IMR-90 (cell line): ENCODE results near the gene PHLDA2. TPM values are rescaled to one million over a fixed set of nuclear protein-coding genes. Genes with fewer than 3 reads are reported as not detected.

Experiments used
- ATAC-seq: fragments of 200-7000 bp; cut with Tn5 transposase; 2 replicates; pipeline ENCODE4 v1.9.1; 2020; ENCODE audit warnings: low read depth, mild to moderate bottlenecking, moderate library complexity
- BruUV-seq: library from RNA; stranded (reverse); fragments of 400-500 nt; replicated peaks from 2 replicates; lab custom pipeline; 2021; lab: Mats Ljungman, UMichigan
- CTCF ChIA-PET: fragments of 300-600 bp; formaldehyde crosslinking; extraction: SDS; loops from one replicate; lab custom pipeline; 2021; ENCODE audit warnings: antibody characterized with exemption; lab: Yijun Ruan, JAX
- POLR2A ChIA-PET: fragments of 300-600 bp; sonication (Branson Sonifier 250); formaldehyde crosslinking; loops from one replicate; lab custom pipeline; 2022; ENCODE audit warnings: antibody characterized with exemption; ENCODE audit not compliant: unreplicated experiment; lab: Charles Lee
- DNase-seq: peaks from one replicate; pipeline ENCODE4 v3.0.0; 2013
- H2AFZ ChIP-seq: replicated peaks from 2 replicates; pipeline ENCODE3; 2013; ENCODE audit warnings: low read length, mild to moderate bottlenecking; ENCODE audit not compliant: poor library complexity
- H2AK5ac ChIP-seq: 2 replicates; pipeline ENCODE4 v1.6.1; 2013; ENCODE audit warnings: low read depth, low read length, inconsistent platforms
- H2AK9ac ChIP-seq: replicated peaks from 2 replicates; pipeline ENCODE3; 2013; ENCODE audit warnings: mild to moderate bottlenecking, low read depth, low read length, moderate library complexity; ENCODE audit not compliant: poor library complexity
- H2BK120ac ChIP-seq: 2 replicates; pipeline ENCODE4 v1.6.1; 2013; ENCODE audit warnings: low read depth, low read length, inconsistent platforms
- H2BK15ac ChIP-seq: 3 replicates; pipeline ENCODE4 v1.6.1; 2013; ENCODE audit warnings: low read depth, low read length, inconsistent platforms
- H2BK20ac ChIP-seq: 2 replicates; pipeline ENCODE4 v1.6.1; 2013; ENCODE audit warnings: low read depth, mild to moderate bottlenecking, inconsistent platforms, low read length, moderate library complexity
- H2BK5ac ChIP-seq: 2 replicates; pipeline ENCODE4 v1.6.1; 2013; ENCODE audit warnings: mild to moderate bottlenecking, low read depth, low read length, inconsistent platforms; ENCODE audit not compliant: poor library complexity, severe bottlenecking
- H3K14ac ChIP-seq: replicated peaks from 2 replicates; pipeline ENCODE4 v1.6.1; 2013; ENCODE audit warnings: low read depth, low read length, inconsistent platforms
- H3K18ac ChIP-seq: 2 replicates; pipeline ENCODE4 v1.6.1; 2013; ENCODE audit warnings: low read depth, low read length, control low read depth
- H3K23ac ChIP-seq: 2 replicates; pipeline ENCODE4 v1.6.1; 2013; ENCODE audit warnings: low read depth, low read length, inconsistent platforms
- H3K27ac ChIP-seq: 2 replicates; pipeline ENCODE4 v1.5.1; 2013; ENCODE audit warnings: mild to moderate bottlenecking, control low read depth, low read length; ENCODE audit not compliant: insufficient read depth
- H3K27me3 ChIP-seq: 2 replicates; pipeline ENCODE4 v1.6.1; 2013; ENCODE audit warnings: low read length; ENCODE audit not compliant: control insufficient read depth, insufficient read depth
- H3K36me3 ChIP-seq: 2 replicates; pipeline ENCODE4 v1.6.1; 2013; ENCODE audit warnings: low read length, mixed read lengths; ENCODE audit not compliant: control insufficient read depth, insufficient read depth
- H3K4ac ChIP-seq: 2 replicates; pipeline ENCODE4 v1.6.1; 2013; ENCODE audit warnings: low read depth, low read length, inconsistent platforms
- H3K4me1 ChIP-seq: 2 replicates; pipeline ENCODE4 v1.6.1; 2013; ENCODE audit warnings: low read length, mixed read lengths; ENCODE audit not compliant: control insufficient read depth, insufficient read depth
- H3K4me2 ChIP-seq: 2 replicates; pipeline ENCODE4 v1.6.1; 2013; ENCODE audit warnings: low read depth, mild to moderate bottlenecking, control low read depth, low read length, moderate library complexity
- H3K4me3 ChIP-seq: 2 replicates; pipeline ENCODE4 v1.5.1; 2013; ENCODE audit warnings: low read depth, mild to moderate bottlenecking, control low read depth, low read length, moderate library complexity; ENCODE audit not compliant: insufficient read depth
- H3K56ac ChIP-seq: 2 replicates; pipeline ENCODE4 v1.6.1; 2013; ENCODE audit warnings: low read length, inconsistent platforms; ENCODE audit not compliant: insufficient read depth; ENCODE audit errors: extremely low read depth
- H3K79me1 ChIP-seq, 2 experiments: 2 replicates each; pipeline ENCODE4 v1.6.1; 2013; ENCODE audit warnings: low read length in 2 of 2, inconsistent platforms in 1 of 2, low read depth in 1 of 2
- H3K9ac ChIP-seq: 2 replicates; pipeline ENCODE4 v1.6.1; 2013; ENCODE audit warnings: low read depth, low read length, control low read depth
- H3K9me1 ChIP-seq: 2 replicates; pipeline ENCODE4 v1.6.1; 2013; ENCODE audit warnings: low read length, inconsistent platforms; ENCODE audit not compliant: insufficient read depth
- H3K9me3 ChIP-seq: 2 replicates; pipeline ENCODE4 v1.6.1; 2013; ENCODE audit warnings: low read length; ENCODE audit not compliant: control insufficient read depth, insufficient read depth
- H4K20me1 ChIP-seq: 2 replicates; pipeline ENCODE4 v1.6.1; 2013; ENCODE audit warnings: low read length, inconsistent platforms; ENCODE audit not compliant: insufficient read depth
- H4K5ac ChIP-seq: 2 replicates; pipeline ENCODE4 v1.6.1; 2013; ENCODE audit warnings: mild to moderate bottlenecking, low read depth, low read length, control low read depth
- H4K8ac ChIP-seq, 2 experiments: 2 replicates each; pipeline ENCODE4 v1.6.1; 2013; ENCODE audit warnings: low read depth in 2 of 2, low read length in 2 of 2, control low read depth in 1 of 2, inconsistent platforms in 1 of 2
- H4K91ac ChIP-seq: 2 replicates; pipeline ENCODE4 v1.6.1; 2013; ENCODE audit warnings: low read depth, low read length, inconsistent platforms; ENCODE audit not compliant: insufficient read depth
- BHLHE40 ChIP-seq: fragments of 150-350 bp; IDR thresholded peaks from 2 replicates; pipeline ENCODE4 v1.6.1; 2016; ENCODE audit warnings: mild to moderate bottlenecking, low read depth, low read length
- CEBPB ChIP-seq: IDR thresholded peaks from 2 replicates; pipeline ENCODE4 v1.6.1; 2012; ENCODE audit warnings: low read depth, low read length, improper control_type of control experiment
- RCOR1 ChIP-seq: IDR thresholded peaks from 2 replicates; pipeline ENCODE4 v1.6.1; 2012; ENCODE audit warnings: mild to moderate bottlenecking, low read length, improper control_type of control experiment; ENCODE audit not compliant: insufficient replicate concordance
- WGBS, 2 experiments: methylation state at CpG; one replicate each; pipeline versions ENCODE4 v1.1.5 to v1.1.7; 2013; ENCODE audit warnings: missing lambda C conversion rate in 2 of 2; ENCODE audit not compliant: insufficient read length in 1 of 2; ENCODE audit errors: extremely low coverage in 2 of 2; 5-methylcytosine and 5-hydroxymethylcytosine counted together
- dilution Hi-C: fragments of 300-500 bp; cut with HindIII; formaldehyde crosslinking; loops from one replicate; pipeline ENCODE4 v1.14.3; 2018; ENCODE audit warnings: low sequenced_read_pairs; ENCODE audit not compliant: unreplicated experiment
- in situ Hi-C: fragments of 300-500 bp; cut with MboI; formaldehyde crosslinking; loops from 3 replicates; pipeline ENCODE4 v1.14.3; 2019; ENCODE audit warnings: low sequenced_read_pairs, inconsistent platforms, mixed read lengths
- intact Hi-C: fragments of 100-400 bp; cut with micrococcal nuclease; formaldehyde crosslinking; loops from 2 replicates; pipeline ENCODE4 v1.10.0; 2022
- polyA plus RNA-seq, 3 experiments: library from polyadenylated mRNA; depleted of rRNA; stranded (reverse); fragments of >200 nt; gene quantifications; 2 replicates each; pipeline ENCODE4 v1.2.3, GENCODE V29; 2012; ENCODE audit warnings: low replicate concordance in 1 of 3
- total RNA-seq: library from RNA; depleted of rRNA; stranded (reverse); fragments of >200 nt; gene quantifications from 2 replicates; pipeline ENCODE4 v1.2.3, GENCODE V29; 2012
- TF ChIP-seq, protein P1 (sequence below): fragments of 150-350 bp; IDR thresholded peaks from 2 replicates; pipeline ENCODE4 v1.6.1; 2017; ENCODE audit warnings: mild to moderate bottlenecking, antibody characterized with exemption, low read length, low read depth
- TF ChIP-seq, protein P2 (sequence below): fragments of 150-350 bp; IDR thresholded peaks from 2 replicates; pipeline ENCODE4 v1.6.1; 2016; ENCODE audit warnings: low read depth, mild to moderate bottlenecking, low read length, moderate library complexity, borderline replicate concordance

Gene PHLDA2
- total and polyA plus RNA-seq, 2 of the 4 experiments (the other 2 are of a cell fraction), result 3.8 to 89.0 TPM

DNA sequence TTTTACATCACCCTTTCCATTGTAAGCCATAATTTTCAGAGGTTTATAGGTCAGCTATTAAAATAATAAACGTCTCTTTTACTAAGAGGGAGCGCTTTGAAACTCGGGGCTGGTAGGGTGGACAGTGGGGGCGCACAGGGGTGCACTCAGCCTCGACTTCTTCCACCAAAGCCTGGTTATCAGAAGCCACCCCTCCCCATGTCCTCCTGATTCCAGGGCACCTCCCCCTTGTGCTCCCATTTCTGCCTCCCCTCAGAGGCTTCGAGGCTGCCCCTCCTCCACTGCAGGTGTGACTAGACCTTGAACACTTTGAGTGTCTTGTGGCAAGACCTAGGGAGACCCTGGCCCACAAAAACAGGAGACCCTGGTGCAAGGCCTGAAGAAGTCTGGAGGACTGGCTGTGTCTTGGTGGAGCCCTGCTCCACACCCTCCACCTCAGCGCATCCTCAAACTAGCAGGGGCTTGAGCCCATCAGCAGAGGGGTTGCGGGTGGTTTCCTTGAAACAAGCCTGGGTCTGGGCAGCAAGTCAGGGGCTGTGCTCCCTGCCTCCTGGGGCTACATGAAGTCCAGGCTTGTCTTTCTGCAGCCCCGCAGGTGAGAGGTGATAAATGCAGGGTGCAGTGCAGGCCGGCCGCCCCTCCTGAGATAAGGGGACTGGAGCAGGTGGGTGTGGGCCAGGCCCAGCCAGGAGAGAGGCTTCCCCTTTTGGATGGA is 46.7 kb downstream of the PHLDA2 start:
- ChIA-PET CTCF (interaction anchor here (1.2 to 11.0 kb wide), 3 partner anchors 8 to 350 kb away, joined by 3 to 116 read pairs (median 3); no protein-coding TSS in a partner anchor), POLR2A (no interaction called here)
- no peak overlapping the region for H2BK5ac ChIP-seq
- DNase-seq (no peak), ATAC-seq (no peak)
- H4K8ac ChIP-seq, result no peak overlapping the region
- H3K18ac ChIP-seq, result no peak overlapping the region
- no TSS peak for BruUV-seq
- in situ Hi-C loops, result loop anchor here (25.0 kb wide), 1 partner anchor 695 kb away; no protein-coding TSS in a partner anchor
- dilution Hi-C loops, result no loop called here
- no peak overlapping the region for H3K27ac ChIP-seq
- peaks cover 4% of the 10 kb centered on the region; the same call in 1 of the 2 replicates for H3K4me1 ChIP-seq
- H3K4me3 ChIP-seq, result no peak overlapping the region
- no peak overlapping the region for H2AK5ac ChIP-seq
- H3K36me3 ChIP-seq, result peaks cover 7% of the 10 kb centered on the region; the same call in 1 of the 2 replicates
- no peak overlapping the region for H2BK15ac ChIP-seq
- no peak overlapping the region; the same call in 1 of the 2 replicates for H3K4me2 ChIP-seq
- no peak overlapping the region for H2BK120ac ChIP-seq
- no peak overlapping the region for H2BK20ac ChIP-seq
- no peak for TF ChIP-seq BHLHE40
- TF ChIP-seq, protein P1, sequence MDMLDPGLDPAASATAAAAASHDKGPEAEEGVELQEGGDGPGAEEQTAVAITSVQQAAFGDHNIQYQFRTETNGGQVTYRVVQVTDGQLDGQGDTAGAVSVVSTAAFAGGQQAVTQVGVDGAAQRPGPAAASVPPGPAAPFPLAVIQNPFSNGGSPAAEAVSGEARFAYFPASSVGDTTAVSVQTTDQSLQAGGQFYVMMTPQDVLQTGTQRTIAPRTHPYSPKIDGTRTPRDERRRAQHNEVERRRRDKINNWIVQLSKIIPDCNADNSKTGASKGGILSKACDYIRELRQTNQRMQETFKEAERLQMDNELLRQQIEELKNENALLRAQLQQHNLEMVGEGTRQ, result no peak
- TF ChIP-seq, protein P2, sequence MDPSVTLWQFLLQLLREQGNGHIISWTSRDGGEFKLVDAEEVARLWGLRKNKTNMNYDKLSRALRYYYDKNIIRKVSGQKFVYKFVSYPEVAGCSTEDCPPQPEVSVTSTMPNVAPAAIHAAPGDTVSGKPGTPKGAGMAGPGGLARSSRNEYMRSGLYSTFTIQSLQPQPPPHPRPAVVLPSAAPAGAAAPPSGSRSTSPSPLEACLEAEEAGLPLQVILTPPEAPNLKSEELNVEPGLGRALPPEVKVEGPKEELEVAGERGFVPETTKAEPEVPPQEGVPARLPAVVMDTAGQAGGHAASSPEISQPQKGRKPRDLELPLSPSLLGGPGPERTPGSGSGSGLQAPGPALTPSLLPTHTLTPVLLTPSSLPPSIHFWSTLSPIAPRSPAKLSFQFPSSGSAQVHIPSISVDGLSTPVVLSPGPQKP, result no peak
- TF ChIP-seq CEBPB, result no peak
- no peak for TF ChIP-seq RCOR1
- H3K9me1 ChIP-seq, result no peaks in the 10 kb centered on the region; the same call in 1 of the 2 replicates
- no peak overlapping the region for H4K91ac ChIP-seq
- WGBS, 2 experiments, result 76% methylated on average over 5 of the region's 11 CpGs; no CpG with 5 or more reads in 1 of the 2 experiments
- no peak overlapping the region for H4K5ac ChIP-seq
- no peak overlapping the region for H3K9ac ChIP-seq
- peaks cover 3% of the 10 kb centered on the region; the same call in 1 of the 2 replicates for H3K27me3 ChIP-seq
- H2AK9ac ChIP-seq, result peak overlapping the region; percentile 35
- H3K14ac ChIP-seq, result no peak overlapping the region
- H4K20me1 ChIP-seq, result peaks cover 12% of the 10 kb centered on the region
- peaks cover 6% of the 10 kb centered on the region for H3K9me3 ChIP-seq
- no peak overlapping the region for H2AFZ ChIP-seq
- H3K4ac ChIP-seq, result no peak overlapping the region
- H3K23ac ChIP-seq, result no peak overlapping the region
- peaks cover 0 to 3% of the 10 kb centered on the region in 2 experiments; a peak in 1 of 4 replicates for H3K79me1 ChIP-seq
- H3K56ac ChIP-seq, result no peak overlapping the region
- intact Hi-C loops, result no loop called here
